Measurements from ENCODE around the gene KLHL35.
A peak's percentile ranks its signal among the peaks of the same experiment; 100 is the strongest.

KLHL35 gene

DNA sequence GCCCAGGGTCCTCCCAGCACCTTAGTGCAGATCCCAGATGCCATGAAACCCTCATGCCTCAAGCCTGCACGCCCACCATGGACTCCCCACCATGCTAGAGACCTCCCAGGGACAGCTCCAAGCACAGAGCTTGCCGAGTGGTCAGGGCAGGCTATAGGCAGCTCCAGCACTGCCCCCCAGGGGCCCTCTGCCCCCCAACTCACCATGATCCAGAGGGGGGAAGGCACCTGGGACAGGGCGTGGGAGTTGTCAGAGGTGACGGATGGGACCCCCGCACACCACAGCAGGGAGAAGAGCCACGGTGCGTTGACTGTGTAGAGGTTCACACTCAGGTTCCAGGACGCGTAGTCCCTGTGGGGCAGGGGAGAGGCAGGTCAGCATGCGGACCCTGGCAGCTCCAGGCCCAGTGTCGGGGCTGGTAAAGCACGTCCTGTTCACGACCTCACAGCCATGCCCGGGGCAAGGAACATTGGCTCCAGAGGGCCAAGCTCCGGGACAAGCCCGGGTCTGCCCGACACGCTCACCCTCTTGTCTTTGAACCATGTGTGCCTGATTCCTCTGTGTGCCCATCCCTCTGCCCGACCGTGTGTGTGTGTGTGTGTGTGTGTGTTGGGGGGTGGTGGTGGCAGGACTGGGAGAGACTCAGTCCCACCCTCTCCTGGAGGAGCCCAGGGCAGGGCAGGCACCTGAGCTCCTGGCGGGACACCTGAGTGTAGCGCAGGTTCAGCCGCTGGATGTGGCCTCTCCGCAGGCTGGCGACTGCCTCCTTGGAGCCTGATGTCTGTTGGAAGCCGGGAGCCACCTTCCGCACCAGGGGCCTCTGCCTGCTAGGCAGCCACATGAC is 8.2 kb upstream of the KLHL35 start:
- no peak for DNase-seq

DNA sequence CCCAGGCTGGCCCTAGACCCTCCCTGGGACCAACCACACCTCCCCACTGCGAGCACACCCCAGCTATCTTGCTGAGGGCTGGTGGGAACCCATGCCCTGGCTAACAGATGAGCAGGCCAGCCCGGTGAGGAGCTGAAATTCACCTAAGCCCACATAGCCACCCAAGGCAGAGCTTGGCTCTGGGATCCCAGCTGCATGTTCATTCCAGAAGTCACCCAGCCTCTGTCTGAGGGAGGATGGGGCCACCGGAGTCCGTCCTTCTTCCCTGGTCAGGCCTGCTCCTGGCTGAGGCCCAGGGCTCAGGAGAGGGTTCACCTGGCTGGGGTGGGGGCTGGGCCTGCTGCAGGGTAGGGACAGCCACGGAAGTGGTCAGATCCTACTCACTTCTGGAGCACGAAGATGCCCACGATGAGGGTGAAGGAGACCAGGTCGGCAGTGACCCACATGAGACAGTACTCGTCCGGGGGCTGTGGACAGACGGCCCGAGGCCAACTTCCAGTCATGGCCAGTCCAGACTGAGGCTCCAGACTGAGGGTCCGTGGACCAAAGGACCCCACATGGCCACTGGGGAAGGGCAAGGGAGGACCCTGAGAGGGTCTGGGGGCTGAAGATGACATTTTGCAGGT is 6.6 kb upstream of the KLHL35 start:
- DNase-seq = no peak

DNA sequence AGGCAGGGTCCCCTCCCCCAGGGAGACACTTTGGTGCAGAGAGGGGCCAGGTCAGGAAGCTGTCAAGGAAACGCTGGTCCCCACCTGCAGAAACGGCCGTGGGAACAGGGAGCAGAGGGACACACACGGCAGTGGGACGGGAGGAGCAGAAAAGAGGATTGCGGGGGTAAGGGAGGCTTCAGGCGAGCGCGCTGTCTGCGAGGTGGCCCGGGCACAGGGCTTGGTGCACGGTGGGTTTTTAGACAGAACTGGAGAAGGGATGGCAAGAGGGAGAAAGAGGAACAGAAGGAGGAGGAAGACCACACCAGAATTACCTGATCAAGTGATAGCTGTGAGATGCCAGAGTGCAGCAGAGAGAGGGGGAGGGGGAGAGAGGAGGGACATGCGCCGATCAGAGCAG is 6.0 kb upstream of the KLHL35 start:
- no peak for DNase-seq

DNA sequence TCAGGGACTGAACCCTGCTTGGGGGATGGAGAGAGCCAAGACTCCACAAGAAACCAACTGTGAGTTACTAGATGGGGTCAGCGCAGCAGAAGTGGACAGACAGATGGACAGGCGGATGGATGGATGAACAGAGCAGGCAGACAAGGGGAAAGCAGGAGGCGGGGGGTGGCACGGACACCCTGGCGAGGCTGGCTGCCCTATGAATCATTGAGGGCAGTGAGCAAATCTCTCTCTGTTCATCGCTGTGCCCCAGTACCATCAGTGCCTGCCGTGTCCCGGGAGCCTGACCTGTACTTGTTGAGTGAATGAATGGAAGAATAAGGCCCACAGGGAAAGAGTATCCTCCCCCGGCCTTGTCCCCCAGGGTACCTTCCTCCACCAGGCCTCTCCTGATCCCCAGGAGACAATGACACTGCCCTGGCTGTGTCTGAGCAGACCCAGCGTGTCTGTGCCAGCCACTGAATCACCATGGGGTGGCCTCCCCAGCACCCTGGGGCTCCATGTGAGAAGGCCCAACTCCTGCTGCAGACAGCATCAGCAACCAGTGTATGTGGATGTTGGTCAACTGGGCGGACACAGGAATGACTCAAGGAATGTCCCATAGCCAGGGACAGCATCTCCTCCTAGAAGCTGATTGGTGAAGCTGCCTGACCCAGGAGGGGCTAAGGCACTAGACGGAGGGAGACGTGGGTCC is 5.1 kb upstream of the KLHL35 start:
- DNase-seq = no peak

DNA sequence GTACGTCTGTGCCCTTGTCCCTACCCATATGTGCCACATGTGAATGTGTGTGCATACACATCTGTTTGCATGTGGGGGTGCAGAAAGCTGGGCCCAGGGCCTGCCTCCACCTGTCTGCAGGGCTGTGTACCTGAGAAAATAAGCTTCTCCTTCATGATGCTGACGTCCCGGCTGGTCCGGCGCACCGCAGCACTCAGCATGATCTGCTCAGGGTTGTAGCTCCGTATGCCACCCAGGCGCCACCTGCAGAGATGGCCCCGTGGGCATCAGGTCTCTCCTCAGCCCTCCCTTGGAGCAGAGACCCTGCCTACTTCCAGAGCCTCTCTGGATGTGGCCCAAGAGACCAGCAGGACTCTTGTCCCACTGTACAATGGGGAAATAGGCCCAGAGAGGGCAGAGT is 3.8 kb upstream of the KLHL35 start:
- DNase-seq = no peak

DNA sequence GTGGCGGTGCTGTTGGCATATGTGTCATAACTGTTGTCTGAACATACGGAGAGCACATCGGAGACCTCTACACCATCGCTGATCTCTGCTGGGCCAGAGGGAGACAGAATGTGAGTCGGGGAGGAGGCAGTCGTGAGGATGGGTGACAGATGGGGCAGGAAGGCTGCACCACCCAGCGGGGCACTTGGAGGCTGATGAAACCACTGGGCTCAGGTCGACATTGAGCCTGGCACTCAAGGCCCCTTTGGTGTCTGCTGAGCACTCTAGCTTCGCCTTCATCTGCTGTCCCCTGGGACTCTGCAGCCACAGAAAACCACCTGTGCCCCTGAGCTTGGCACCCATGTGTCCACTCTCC is 2.5 kb upstream of the KLHL35 start:
- DNase-seq = no peak

DNA sequence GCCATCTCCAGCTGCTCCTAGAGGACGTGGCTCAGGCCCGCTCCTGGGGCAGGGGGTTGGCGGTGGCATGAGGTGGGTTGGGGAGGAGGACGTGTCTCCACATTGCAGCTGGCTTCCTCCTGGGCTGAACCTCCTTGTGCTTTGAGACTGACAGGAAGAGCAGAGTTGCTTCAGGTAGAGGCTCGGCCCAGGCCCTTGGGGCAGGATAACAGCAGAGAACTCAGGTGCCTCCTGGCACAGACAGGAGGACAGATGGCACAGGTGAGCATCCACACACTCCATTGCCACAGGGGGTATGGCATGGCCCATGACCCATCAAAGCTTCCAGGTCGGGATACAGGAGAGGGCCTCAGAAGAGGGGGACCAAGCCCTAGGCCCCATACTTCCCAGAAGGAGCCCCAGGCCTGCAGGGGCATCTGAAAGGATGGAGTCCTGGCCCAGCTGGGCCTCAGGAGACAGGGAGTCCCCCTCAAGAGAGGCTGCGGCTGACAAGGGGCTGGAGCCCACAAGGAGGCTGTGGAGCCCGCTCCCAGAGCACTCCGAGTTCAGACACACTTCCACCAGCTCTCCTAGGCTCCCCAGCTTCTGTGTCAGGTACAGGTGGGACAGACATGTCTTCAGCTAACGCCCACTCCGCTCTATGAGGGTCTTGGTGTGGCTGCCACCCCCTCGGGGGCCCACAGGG is 2.0 kb upstream of the KLHL35 start:
- DNase-seq = no peak

DNA sequence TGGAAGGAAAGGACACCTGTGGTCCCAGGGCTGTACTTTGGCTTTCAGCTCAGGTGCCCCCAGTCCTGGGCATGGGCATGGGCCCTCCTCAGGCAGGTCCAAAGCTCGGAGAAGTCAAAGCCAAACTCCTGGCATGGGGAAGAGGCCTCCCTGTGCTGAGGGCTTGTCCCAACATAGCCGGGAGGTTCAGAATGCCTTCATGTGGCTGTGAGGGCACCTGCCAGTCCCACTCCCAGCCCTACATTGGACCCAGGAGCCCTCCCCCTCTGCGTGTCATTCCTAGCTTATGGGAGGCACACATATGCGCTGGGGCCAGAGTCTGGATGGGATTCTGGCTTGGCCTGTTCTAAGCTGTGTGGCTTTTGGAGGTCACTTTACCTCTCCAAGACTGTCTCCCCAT is 1.0 kb upstream of the KLHL35 start:
- no peak for DNase-seq

DNA sequence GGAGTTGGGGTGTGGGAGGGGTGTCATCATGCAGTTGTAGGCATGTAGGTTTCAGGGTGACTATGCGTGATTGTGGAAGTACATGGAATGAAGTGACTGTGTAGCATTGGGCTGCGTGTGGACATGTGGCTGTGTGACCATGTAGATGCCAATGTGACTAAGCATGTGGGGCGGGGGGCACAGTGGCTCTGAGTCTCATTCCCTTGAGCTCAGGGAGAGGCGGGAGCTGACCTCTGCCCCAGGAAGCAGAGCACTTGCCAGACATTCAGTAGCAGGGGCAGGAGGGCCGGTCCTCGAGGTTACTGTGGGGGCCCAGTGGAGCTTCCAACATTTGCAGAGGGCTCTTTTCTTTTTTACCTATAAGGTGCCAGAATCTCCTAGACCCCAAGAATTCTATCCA is 440 bp upstream of the KLHL35 start:
- no peak for DNase-seq

DNA sequence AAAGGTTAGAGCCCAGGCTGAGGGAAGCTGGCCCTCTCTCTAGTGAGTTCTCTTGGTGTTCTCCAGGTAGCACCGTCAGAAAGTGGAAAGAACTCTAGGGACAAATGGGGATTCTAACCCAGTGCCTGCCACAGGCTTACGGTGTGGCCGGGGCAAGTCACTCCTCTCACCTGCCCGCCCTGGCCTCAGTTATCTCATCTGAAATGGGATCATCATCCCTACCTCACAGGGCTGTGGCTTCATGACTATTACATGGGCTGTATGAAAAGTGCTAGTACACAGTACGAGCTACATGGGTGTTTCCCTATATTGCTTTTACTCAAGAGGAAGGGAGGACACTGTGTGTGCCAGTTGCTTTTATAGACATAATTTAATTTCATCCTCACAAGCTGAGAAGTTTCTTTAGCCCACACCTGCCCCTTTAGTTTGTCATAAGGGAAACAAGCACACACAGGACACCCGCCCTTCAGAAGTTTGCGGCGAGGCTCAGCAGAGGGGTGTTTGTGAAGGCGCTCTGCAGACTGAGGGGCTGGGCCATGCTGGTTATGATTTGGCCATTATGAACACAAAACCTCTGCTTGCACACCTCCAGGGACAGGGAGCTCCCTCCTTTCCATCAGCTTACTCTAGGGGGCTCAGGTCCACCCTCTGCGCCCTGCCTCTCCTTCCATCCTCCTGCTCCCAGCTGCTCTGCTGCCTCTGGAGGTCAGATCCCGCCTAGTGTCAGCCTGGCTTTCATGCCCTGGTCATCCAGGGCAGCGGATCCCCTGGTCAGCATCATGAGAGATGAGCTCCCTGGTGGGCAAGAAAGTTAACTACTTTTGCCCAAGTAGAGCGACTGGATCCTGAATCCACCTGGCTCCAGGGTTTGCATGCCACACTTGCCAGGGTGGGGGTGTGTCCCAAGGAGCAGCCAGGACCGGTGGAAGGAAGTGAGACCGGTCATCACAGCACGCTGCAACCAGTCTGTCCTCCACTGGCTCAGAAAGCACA is 1.2 kb downstream of the KLHL35 start:
- no peak for DNase-seq

DNA sequence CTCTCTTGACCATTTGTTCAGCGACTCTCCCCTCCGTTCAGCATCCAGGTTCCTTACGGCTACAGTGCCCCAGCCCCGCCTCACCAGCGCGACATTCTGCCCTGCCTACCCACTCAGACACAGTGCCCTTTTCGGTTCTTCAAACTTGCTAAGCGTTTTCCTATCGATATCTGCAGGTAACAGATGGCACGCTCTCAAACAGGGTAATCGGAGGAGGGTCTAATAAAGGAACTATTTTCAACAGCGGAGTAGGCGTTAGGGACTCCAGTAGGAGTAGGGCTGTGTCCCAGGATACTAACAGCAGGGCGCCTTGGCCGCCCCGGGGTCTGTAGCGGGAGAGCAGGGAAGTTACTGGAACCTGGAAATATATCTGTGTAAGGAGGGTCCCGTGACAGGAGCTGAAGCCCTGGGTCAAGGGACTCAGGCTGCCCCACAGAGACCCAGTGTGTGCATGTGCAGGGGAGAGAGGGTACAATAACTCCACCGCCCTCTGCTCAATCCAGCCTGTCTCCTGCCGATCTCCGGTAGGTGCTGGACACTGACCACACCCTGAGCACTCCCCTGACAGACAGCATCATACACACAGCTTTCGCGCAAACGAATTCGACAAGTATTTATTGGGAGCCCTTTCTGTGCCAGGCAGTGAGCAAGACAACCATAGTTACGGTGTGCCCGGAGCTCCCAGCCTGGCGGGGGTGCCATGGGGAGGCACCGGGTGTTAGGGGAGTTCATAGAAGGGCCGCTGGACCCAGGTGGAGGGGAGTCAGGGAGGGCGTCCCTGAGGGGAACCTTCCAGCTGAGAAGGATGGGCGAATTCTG is 2.1 kb downstream of the KLHL35 start:
- DNase-seq = peak in 1 of 2 experiments; percentile 53

DNA sequence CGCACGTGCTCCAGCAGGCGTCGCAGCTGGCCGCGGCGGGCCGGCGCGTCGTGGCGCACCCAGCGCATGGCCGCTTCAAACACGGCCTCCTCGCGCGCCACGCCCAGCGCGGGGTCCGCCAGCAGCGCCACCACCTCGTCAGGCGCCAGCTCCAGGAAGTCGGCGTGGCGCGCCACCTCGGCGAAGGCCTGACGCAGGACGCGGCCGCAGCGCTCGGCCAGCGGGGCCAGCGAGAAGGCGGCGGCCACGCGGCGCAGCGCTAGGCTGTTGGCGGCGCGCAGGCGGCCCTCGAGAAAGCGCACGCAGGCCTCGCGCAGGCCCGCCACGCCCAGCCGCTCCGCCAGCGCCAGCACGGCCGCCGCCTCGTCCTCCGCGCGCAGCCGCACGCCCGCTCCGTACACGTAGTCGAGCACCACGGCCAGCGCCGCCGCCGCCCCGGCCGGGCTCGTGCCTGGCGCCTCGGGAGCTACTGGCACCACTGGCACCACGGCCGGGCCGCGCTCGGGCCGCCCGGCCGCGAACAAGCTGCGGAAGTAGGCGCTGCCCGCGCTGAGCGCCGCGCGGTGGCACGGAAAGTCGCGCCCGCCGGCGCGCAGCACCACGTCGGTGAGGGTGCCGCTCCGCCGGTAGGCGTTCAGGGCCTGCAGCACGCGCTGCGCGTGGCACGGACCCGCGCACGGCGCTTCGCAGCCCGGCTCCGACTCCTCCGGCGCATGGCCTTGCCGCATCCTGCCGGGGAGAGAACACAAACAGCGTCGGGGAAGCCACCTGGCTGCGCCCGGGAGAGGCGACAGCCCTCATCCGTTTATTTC is 2.9 kb downstream of the KLHL35 start:
- DNase-seq = peak; percentile 40 to 88

DNA sequence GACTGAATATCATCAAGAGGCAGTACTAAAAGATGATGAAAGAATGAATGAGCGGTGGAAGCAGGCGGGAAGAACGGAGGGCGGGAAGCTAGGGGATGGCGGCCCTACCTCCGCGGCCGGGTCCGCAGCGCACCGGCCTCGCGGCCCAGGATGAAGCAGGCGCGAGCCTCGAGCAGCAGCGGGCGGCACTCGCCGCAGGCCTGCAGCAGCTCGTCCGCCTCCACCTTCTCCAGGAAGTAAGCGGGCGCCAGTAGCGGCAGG is 3.4 kb downstream of the KLHL35 start:
- no peak for DNase-seq

DNA sequence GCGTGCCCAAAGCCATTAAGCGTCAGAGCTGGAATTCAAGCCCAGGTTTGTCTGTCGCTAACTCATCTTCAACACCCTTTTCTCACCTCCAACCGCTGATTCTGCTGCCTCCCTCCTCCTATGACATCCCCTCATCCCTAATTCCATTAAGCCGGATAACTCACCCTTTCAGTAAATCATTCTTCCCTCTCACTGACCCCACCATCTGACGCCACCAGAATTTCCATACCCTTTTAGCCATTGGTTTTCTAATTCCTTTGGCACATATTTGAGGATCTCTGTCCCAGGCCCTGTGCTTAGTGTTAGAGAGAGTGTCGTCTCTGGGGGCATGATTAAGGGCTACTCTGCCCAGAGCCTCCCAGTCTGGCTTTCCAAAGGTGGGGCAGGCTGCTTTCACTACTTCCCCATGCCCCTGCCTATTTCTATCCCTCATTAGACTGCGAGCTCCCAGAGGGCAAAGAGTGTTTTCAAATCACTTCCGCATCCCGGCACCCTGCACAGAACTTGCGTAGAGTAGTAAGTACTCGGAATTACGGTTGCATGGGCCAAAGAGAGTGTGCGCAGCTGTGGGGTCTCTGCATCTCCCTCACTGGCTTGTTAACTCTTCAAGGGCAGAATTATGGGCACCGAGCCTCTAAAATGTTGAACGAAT is 3.9 kb downstream of the KLHL35 start:
- DNase-seq = no peak

DNA sequence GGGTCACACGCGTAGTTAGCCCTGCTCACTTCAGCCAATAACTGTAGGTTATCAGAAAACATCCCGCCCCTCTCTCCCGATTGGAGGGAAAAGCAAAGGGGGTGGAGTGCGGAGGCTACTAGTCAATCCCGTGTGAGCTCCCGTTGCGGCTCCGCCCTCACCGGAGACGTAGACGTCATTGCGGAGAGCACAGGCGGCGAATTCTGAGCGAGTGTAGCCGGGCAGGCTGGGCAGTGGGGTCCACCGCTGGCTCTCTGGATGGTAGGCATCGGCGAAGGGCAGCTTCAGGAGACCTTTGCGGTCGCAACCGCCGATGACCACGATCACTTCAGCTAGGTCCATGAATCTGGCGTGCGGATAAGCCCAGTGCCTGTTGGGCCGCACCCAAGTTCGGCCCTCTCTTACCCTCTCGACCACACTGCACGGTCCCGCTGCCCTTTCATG is 4.7 kb downstream of the KLHL35 start:
- DNase-seq = peak; percentile 93 to 97

DNA sequence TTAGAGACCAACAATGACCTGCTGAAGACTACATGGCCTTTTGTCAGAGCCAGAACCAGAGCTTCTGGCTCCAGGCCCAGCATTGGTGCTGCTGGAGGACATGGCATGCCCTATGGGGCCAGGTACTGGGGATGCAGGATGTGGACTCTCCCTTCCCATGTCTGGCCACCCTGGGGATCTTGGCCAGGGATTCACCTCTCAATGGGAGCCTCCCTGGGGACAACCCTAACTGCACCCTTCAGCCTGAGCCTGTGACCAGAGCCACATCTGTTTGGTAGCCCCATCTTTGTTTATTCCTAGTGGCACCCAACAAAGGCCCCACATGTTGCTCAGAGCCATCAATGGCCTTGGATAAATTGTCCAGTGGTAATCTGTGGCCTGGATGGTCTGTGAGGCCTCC is 5.8 kb downstream of the KLHL35 start:
- DNase-seq = no peak

DNA sequence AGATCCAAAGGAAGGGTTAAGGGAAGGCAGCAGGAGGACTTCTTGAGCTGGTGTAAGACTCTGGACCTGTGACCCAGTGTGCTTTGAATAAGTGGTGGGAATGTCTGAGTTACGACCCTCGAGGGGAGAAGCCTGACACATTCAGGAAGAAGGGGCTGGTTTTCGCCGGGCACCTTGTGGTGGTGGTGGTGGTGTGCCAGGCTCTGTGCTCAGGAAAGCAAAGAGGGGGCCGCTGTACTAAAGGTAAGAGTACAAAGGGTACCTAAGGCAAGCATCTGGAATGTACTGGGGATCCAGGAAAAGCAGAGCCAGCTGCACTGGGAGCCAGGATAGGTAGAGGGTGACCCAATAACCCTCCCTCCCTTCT is 6.3 kb downstream of the KLHL35 start:
- DNase-seq = no peak

DNA sequence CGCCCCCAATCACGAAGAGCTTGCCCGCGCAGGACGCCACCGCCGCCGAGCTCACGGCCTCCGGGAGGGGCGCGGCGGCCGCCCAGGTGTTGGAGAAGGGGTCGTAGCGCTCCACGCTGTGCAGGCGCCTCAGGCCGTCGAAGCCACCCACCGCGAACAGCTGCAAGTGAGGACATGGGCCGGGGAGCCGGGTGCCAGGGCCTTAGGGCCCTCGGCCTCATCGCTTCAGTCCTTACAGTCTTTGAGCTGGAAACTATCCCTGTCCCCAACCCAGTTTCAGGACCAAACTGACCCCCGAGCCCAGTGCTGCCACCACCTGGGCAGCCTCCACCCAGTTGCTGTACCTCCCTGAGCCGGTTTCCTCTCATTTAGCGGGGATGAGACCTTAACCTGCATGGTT is 7.6 kb downstream of the KLHL35 start:
- DNase-seq = peak in 1 of 2 experiments; percentile 15

DNA sequence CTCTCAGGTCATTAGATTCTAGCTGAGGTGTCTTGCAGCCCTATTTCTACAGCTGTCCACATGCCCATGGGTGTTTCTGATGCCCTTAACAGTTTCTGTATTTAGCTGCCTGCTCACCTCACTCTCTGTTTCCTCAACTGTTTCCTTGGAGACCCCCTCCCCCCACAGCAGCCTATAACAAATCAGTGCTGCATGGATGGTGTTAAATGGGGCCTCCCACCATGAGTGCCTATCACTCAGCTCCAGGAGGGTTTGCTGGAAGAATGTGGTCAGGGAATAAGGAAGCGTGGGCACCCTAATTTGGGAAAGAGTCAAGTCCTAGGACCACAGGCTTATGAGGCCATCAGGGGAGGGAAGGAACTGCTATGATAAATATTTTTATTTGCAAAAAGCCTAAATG is 8.6 kb downstream of the KLHL35 start:
- DNase-seq = no peak

DNA sequence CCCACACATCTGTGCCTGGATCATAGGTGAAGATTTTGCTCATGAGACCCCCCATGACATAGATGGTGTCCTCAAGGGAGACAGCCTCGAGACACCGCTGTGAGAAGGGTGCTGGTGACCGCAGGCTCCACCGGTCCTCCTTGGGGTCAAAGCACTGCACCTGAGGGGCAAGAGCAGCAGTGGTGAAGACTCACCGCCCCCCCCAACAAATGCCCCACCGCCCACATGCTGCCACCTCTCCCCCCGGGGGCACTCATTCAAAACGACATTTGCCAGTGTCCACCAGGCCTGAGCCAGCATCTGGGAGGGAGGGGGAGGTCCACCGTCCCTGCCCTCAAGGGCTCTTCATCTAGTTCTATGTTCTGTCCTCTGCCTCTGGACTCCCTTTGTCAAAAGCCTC is 9.3 kb downstream of the KLHL35 start:
- no peak for DNase-seq

All from NCI-H526 (cell line).